ENCODE measurements around the gene SETD7.

GRCh38 chr4:139556724-139557555 lies 921 bp upstream of the SETD7 start:
- TF ChIP-seq CTCF (IDR thresholded peaks at IDR 0.05 in 2 of 3, conservative IDR thresholded peaks at IDR 0.05 in 1 of 3; ENCODE audit: borderline replicate concordance in 1 of 3, insufficient read depth in 1 of 3, low read depth in 2 of 3, low read length in 2 of 3) = peak in 2 of 3 experiments; percentile 4 to 10; a peak in 1 of 6 replicates
- TF ChIP-seq POLR2AphosphoS5 (IDR thresholded peaks at IDR 0.05; ENCODE audit: low read depth, low read length) = peak; percentile 47
- TF ChIP-seq POLR2A (IDR thresholded peaks at IDR 0.05; ENCODE audit: borderline replicate concordance, extremely low read depth, insufficient read depth, insufficient read length) = no peak
- TF ChIP-seq ZFX (IDR thresholded peaks at IDR 0.05) = no peak
- no peak for TF ChIP-seq SIN3A (IDR thresholded peaks at IDR 0.05; ENCODE audit: low read depth)
- TF ChIP-seq, protein P1, sequence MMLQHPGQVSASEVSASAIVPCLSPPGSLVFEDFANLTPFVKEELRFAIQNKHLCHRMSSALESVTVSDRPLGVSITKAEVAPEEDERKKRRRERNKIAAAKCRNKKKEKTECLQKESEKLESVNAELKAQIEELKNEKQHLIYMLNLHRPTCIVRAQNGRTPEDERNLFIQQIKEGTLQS (IDR thresholded peaks at IDR 0.05) = no peak
- TF ChIP-seq SP1 (IDR thresholded peaks at IDR 0.05; ENCODE audit: low read depth) = no peak
- no peak for TF ChIP-seq EZH2 (IDR thresholded peaks at IDR 0.05)
- TF ChIP-seq YY1 (IDR thresholded peaks at IDR 0.05; ENCODE audit: extremely low read depth, insufficient replicate concordance, low read depth, low read length) = peak; percentile 62

All from HCT116 (cell line).